Measurements from ENCODE around the gene SLC2A3. TPM values are rescaled to one million over a fixed set of nuclear protein-coding genes. Genes with fewer than 3 reads are reported as not detected.
"Not testable (repeated sequence)": the region's sequence is repeated elsewhere in the genome, so short reads cannot be mapped to it uniquely, and the experiment has no call there.

The SLC2A3 gene
- total RNA-seq, 1 experiment from 2014 or later, result 32.5 TPM

- in situ Hi-C loops (cut with HindIII; ENCODE audit: low sequenced_read_pairs), result no loop called here
- DNase-seq (ENCODE audit: low spot score), result no peak
These were observed 12.4 kb downstream of the SLC2A3 start for GRCh38 chr12:7923241-7924236.

DNA sequence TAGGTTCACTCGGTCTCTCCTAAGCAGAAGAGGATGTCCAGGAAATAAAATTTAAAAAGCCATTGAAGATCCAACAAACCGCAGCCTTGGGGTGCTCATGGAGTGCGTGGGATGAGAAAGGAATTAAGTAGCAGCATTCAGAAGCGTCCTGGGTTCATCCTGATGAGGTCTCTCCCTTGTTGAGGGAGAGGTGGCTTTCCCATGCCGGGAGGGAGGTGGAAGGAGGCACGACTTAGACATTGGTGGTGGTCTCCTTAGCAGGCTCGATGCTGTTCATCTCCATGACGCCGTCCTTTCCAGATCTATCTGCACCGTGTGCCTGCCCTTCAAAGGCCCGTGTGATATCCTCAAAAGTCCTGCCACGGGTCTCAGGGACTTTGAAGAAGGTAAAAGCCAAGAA is 14.8 kb downstream of the SLC2A3 start:
- in situ Hi-C loops (cut with HindIII; ENCODE audit: low sequenced_read_pairs); DNase-seq (ENCODE audit: low spot score): not testable (repeated sequence)

DNA sequence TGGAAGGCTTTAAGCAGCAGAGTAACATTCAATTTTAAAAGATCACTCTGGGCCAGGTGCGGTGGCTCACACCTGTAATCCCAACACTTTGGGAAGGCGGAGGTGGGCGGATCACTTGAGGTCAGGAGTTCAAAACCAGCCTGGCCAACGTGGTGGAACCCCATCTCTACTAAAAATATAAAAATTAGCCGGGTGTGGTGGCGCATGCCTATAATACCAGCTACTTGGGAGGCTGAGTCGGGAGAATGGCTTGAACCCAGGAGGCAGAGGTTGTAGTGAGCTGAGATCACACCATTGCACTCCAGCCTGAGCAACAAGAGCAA is 17.8 kb downstream of the SLC2A3 start:
- in situ Hi-C loops (cut with HindIII; ENCODE audit: low sequenced_read_pairs); DNase-seq (ENCODE audit: low spot score): not testable (repeated sequence)

- in situ Hi-C loops (cut with HindIII; ENCODE audit: low sequenced_read_pairs), result no loop called here
- DNase-seq (ENCODE audit: low spot score), result no peak
These were observed 18.4 kb downstream of the SLC2A3 start for GRCh38 chr12:7917392-7918267.

DNA sequence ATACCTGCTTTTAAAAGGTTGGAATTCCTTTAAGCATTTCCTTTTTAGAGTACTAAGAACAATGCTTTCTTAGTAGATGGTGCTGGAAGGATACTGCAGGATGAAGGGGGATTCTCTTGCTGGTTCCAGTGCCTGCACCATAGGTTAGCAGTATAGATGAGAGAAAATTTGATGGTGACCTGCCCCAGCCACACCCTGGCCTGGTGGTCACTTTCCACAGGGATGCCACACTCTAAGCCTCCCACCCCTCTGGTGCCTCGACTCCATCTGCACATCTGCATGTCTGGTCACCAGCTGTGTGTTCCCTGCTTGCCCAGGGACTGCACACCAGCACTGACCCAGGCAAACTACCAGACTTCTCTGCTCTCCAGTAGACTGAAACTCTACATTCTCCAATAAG is 19.1 kb downstream of the SLC2A3 start:
- no peak for DNase-seq (ENCODE audit: low spot score)

GRCh38 chr12:7915661-7916403 is 20.2 kb downstream of the SLC2A3 start:
- peak; percentile 47 for DNase-seq (ENCODE audit: low spot score)
- in situ Hi-C loops (cut with HindIII; ENCODE audit: low sequenced_read_pairs), result no loop called here

More for the DNA sequence above, 19.1 kb downstream of the SLC2A3 start:
- in situ Hi-C loops (cut with HindIII; ENCODE audit: low sequenced_read_pairs), result no loop called here

GRCh38 chr12:7910106-7910505 is 25.9 kb downstream of the SLC2A3 start:
- DNase-seq (ENCODE audit: low spot score); in situ Hi-C loops (cut with HindIII; ENCODE audit: low sequenced_read_pairs): not testable (repeated sequence)

DNA sequence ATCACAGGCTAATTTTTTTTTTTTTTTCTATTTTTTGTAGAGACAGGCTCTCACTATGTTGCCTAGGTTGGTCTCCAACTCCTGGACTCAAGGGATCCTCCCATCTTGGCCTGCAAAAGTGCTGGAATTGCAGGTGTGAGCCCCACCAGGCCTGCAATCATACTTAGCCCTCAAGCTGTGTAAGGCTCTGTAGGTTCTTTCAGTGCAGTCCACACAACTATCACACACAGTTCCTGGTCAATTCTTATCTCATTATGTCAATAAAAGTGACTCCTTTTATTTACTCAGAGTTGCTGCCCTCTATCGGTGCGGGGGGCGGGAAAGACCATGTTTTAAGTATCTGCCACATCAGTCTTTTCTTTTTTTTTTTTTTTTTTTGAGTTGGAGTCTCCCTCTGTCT is 29.0 kb downstream of the SLC2A3 start:
- no peak for DNase-seq (ENCODE audit: low spot score)
- in situ Hi-C loops (cut with HindIII; ENCODE audit: low sequenced_read_pairs), result no loop called here

DNA sequence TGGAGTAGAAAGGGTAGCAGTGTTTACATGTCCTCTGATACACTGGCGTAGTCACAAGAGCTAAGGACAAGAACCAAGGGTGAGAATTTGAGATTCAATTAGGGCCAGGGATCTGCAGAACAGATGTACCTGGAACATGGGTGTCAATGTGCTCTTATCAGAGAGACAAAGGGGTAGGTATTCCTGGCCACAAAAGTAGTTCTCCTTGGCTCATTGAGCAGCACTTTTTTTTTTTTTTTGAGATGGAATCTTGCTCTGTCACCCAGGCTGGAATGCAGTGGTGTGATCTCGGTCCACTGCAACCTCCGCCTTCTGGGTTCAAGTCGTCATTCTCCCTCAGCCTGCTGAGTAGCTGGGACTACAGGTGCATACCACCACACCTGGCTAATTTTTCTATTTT is 29.7 kb downstream of the SLC2A3 start:
- DNase-seq (ENCODE audit: low spot score); in situ Hi-C loops (cut with HindIII; ENCODE audit: low sequenced_read_pairs): not testable (repeated sequence)

- in situ Hi-C loops (cut with HindIII; ENCODE audit: low sequenced_read_pairs); DNase-seq (ENCODE audit: low spot score): not testable (repeated sequence)
These were observed 30.3 kb downstream of the SLC2A3 start for GRCh38 chr12:7905600-7906125.

- peak; percentile 20 for DNase-seq (ENCODE audit: low spot score)
- in situ Hi-C loops (cut with HindIII; ENCODE audit: low sequenced_read_pairs), result no loop called here
These were observed 30.9 kb downstream of the SLC2A3 start for GRCh38 chr12:7905071-7905470.

DNA sequence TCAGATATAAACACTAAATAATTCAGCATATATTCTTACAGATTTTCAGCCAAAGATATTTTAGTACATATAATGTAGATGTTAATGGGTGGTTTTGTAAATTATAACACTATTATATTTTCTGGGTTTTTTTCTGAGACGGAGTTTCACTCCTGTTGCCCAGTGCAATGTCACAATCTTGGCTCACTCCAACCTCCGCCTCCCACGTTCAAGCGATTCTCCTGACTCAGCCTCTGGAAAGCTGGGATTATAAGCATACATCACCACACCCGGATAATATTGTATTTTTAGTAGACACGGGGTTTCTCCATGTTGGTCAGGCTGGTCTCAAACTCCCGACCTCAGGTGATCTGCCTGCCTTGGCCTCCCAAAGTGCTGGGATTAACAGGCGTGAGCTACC is 33.6 kb downstream of the SLC2A3 start:
- in situ Hi-C loops (cut with HindIII; ENCODE audit: low sequenced_read_pairs); DNase-seq (ENCODE audit: low spot score): not testable (repeated sequence)

- DNase-seq (ENCODE audit: low spot score), result no peak
- in situ Hi-C loops (cut with HindIII; ENCODE audit: low sequenced_read_pairs), result no loop called here
These were observed 36.2 kb downstream of the SLC2A3 start for GRCh38 chr12:7899755-7900154.

DNA sequence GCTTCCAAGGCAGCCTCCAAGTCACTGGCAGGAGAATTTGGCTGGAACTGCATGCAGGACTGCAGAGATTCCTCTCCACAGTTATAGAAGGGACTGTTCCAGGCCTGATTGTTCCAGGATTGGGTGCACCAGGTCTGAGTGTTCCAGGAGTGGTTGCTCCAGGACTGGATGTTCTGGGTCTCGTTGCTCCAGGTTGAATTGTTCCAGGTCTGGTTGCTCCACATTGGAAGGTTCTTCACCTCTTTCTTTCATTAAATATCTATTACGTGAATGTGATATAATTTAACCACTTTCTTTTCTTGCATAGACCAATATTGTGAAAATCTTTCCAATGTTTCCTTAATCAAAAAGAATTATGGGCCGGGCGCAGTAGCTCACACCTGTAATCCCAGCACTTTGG is 39.3 kb downstream of the SLC2A3 start:
- DNase-seq (ENCODE audit: low spot score); in situ Hi-C loops (cut with HindIII; ENCODE audit: low sequenced_read_pairs): not testable (repeated sequence)

- DNase-seq (ENCODE audit: low spot score), result no peak
- in situ Hi-C loops (cut with HindIII; ENCODE audit: low sequenced_read_pairs), result no loop called here
These were observed 43.6 kb downstream of the SLC2A3 start for GRCh38 chr12:7892186-7892980.

GRCh38 chr12:7884689-7885088 is 51.3 kb downstream of the SLC2A3 start:
- in situ Hi-C loops (cut with HindIII; ENCODE audit: low sequenced_read_pairs), result no loop called here
- no peak for DNase-seq (ENCODE audit: low spot score)

GRCh38 chr12:7881736-7882120 is 54.3 kb downstream of the SLC2A3 start:
- DNase-seq (ENCODE audit: low spot score); in situ Hi-C loops (cut with HindIII; ENCODE audit: low sequenced_read_pairs): not testable (repeated sequence)

Data from G401 (cell line).